IMR-90 (cell line): ENCODE data around the gene ADARB2. TPM values are rescaled to one million over a fixed set of nuclear protein-coding genes. Genes with fewer than 3 reads are reported as not detected.

Experiments used
- ATAC-seq: fragments of 200-7000 bp; cut with Tn5 transposase; 2 replicates; pipeline ENCODE4 v1.9.1; 2020; ENCODE audit warnings: low read depth, mild to moderate bottlenecking, moderate library complexity
- BruUV-seq: library from RNA; stranded (reverse); fragments of 400-500 nt; replicated peaks from 2 replicates; lab custom pipeline; 2021; lab: Mats Ljungman, UMichigan
- CTCF ChIA-PET: fragments of 300-600 bp; formaldehyde crosslinking; extraction: SDS; loops from one replicate; lab custom pipeline; 2021; ENCODE audit warnings: antibody characterized with exemption; lab: Yijun Ruan, JAX
- POLR2A ChIA-PET: fragments of 300-600 bp; sonication (Branson Sonifier 250); formaldehyde crosslinking; loops from one replicate; lab custom pipeline; 2022; ENCODE audit warnings: antibody characterized with exemption; ENCODE audit not compliant: unreplicated experiment; lab: Charles Lee
- DNase-seq: peaks from one replicate; pipeline ENCODE4 v3.0.0; 2013
- H2AFZ ChIP-seq: replicated peaks from 2 replicates; pipeline ENCODE3; 2013; ENCODE audit warnings: low read length, mild to moderate bottlenecking; ENCODE audit not compliant: poor library complexity
- H2AK5ac ChIP-seq: 2 replicates; pipeline ENCODE4 v1.6.1; 2013; ENCODE audit warnings: low read depth, low read length, inconsistent platforms
- H2AK9ac ChIP-seq: replicated peaks from 2 replicates; pipeline ENCODE3; 2013; ENCODE audit warnings: mild to moderate bottlenecking, low read depth, low read length, moderate library complexity; ENCODE audit not compliant: poor library complexity
- H2BK120ac ChIP-seq: 2 replicates; pipeline ENCODE4 v1.6.1; 2013; ENCODE audit warnings: low read depth, low read length, inconsistent platforms
- H2BK15ac ChIP-seq: 3 replicates; pipeline ENCODE4 v1.6.1; 2013; ENCODE audit warnings: low read depth, low read length, inconsistent platforms
- H2BK20ac ChIP-seq: 2 replicates; pipeline ENCODE4 v1.6.1; 2013; ENCODE audit warnings: low read depth, mild to moderate bottlenecking, inconsistent platforms, low read length, moderate library complexity
- H2BK5ac ChIP-seq: 2 replicates; pipeline ENCODE4 v1.6.1; 2013; ENCODE audit warnings: mild to moderate bottlenecking, low read depth, low read length, inconsistent platforms; ENCODE audit not compliant: poor library complexity, severe bottlenecking
- H3K14ac ChIP-seq: replicated peaks from 2 replicates; pipeline ENCODE4 v1.6.1; 2013; ENCODE audit warnings: low read depth, low read length, inconsistent platforms
- H3K18ac ChIP-seq: 2 replicates; pipeline ENCODE4 v1.6.1; 2013; ENCODE audit warnings: low read depth, low read length, control low read depth
- H3K23ac ChIP-seq: 2 replicates; pipeline ENCODE4 v1.6.1; 2013; ENCODE audit warnings: low read depth, low read length, inconsistent platforms
- H3K27ac ChIP-seq: 2 replicates; pipeline ENCODE4 v1.5.1; 2013; ENCODE audit warnings: mild to moderate bottlenecking, control low read depth, low read length; ENCODE audit not compliant: insufficient read depth
- H3K27me3 ChIP-seq: 2 replicates; pipeline ENCODE4 v1.6.1; 2013; ENCODE audit warnings: low read length; ENCODE audit not compliant: control insufficient read depth, insufficient read depth
- H3K36me3 ChIP-seq: 2 replicates; pipeline ENCODE4 v1.6.1; 2013; ENCODE audit warnings: low read length, mixed read lengths; ENCODE audit not compliant: control insufficient read depth, insufficient read depth
- H3K4ac ChIP-seq: 2 replicates; pipeline ENCODE4 v1.6.1; 2013; ENCODE audit warnings: low read depth, low read length, inconsistent platforms
- H3K4me1 ChIP-seq: 2 replicates; pipeline ENCODE4 v1.6.1; 2013; ENCODE audit warnings: low read length, mixed read lengths; ENCODE audit not compliant: control insufficient read depth, insufficient read depth
- H3K4me2 ChIP-seq: 2 replicates; pipeline ENCODE4 v1.6.1; 2013; ENCODE audit warnings: low read depth, mild to moderate bottlenecking, control low read depth, low read length, moderate library complexity
- H3K4me3 ChIP-seq: 2 replicates; pipeline ENCODE4 v1.5.1; 2013; ENCODE audit warnings: low read depth, mild to moderate bottlenecking, control low read depth, low read length, moderate library complexity; ENCODE audit not compliant: insufficient read depth
- H3K56ac ChIP-seq: 2 replicates; pipeline ENCODE4 v1.6.1; 2013; ENCODE audit warnings: low read length, inconsistent platforms; ENCODE audit not compliant: insufficient read depth; ENCODE audit errors: extremely low read depth
- H3K79me1 ChIP-seq, 2 experiments: 2 replicates each; pipeline ENCODE4 v1.6.1; 2013; ENCODE audit warnings: low read length in 2 of 2, inconsistent platforms in 1 of 2, low read depth in 1 of 2
- H3K9ac ChIP-seq: 2 replicates; pipeline ENCODE4 v1.6.1; 2013; ENCODE audit warnings: low read depth, low read length, control low read depth
- H3K9me1 ChIP-seq: 2 replicates; pipeline ENCODE4 v1.6.1; 2013; ENCODE audit warnings: low read length, inconsistent platforms; ENCODE audit not compliant: insufficient read depth
- H3K9me3 ChIP-seq: 2 replicates; pipeline ENCODE4 v1.6.1; 2013; ENCODE audit warnings: low read length; ENCODE audit not compliant: control insufficient read depth, insufficient read depth
- H4K20me1 ChIP-seq: 2 replicates; pipeline ENCODE4 v1.6.1; 2013; ENCODE audit warnings: low read length, inconsistent platforms; ENCODE audit not compliant: insufficient read depth
- H4K5ac ChIP-seq: 2 replicates; pipeline ENCODE4 v1.6.1; 2013; ENCODE audit warnings: mild to moderate bottlenecking, low read depth, low read length, control low read depth
- H4K8ac ChIP-seq, 2 experiments: 2 replicates each; pipeline ENCODE4 v1.6.1; 2013; ENCODE audit warnings: low read depth in 2 of 2, low read length in 2 of 2, control low read depth in 1 of 2, inconsistent platforms in 1 of 2
- H4K91ac ChIP-seq: 2 replicates; pipeline ENCODE4 v1.6.1; 2013; ENCODE audit warnings: low read depth, low read length, inconsistent platforms; ENCODE audit not compliant: insufficient read depth
- CEBPB ChIP-seq: IDR thresholded peaks from 2 replicates; pipeline ENCODE4 v1.6.1; 2012; ENCODE audit warnings: low read depth, low read length, improper control_type of control experiment
- CHD1 ChIP-seq: IDR thresholded peaks from 2 replicates; pipeline ENCODE4 v1.6.1; 2012; ENCODE audit warnings: low read depth, low read length, improper control_type of control experiment
- FOS ChIP-seq: fragments of 150-350 bp; IDR thresholded peaks from 2 replicates; pipeline ENCODE4 v1.6.1; 2016; ENCODE audit warnings: low read depth, low read length
- MAFK ChIP-seq: IDR thresholded peaks from 2 replicates; pipeline ENCODE4 v1.6.1; 2012; ENCODE audit warnings: low read depth, low read length, improper control_type of control experiment
- MAZ ChIP-seq: IDR thresholded peaks from 2 replicates; pipeline ENCODE4 v1.6.1; 2012; ENCODE audit warnings: low read depth, mild to moderate bottlenecking, low read length, improper control_type of control experiment, moderate library complexity, borderline replicate concordance
- MXI1 ChIP-seq: IDR thresholded peaks from 2 replicates; pipeline ENCODE4 v1.6.1; 2012; ENCODE audit warnings: low read depth, mild to moderate bottlenecking, low read length, moderate library complexity, borderline replicate concordance
- NFE2L2 ChIP-seq: fragments of 150-350 bp; IDR thresholded peaks from 2 replicates; pipeline ENCODE4 v1.6.1; 2016; ENCODE audit warnings: low read depth, mild to moderate bottlenecking, low read length
- POLR2A ChIP-seq: IDR thresholded peaks from 2 replicates; pipeline ENCODE4 v1.6.1; 2012; ENCODE audit warnings: mild to moderate bottlenecking, low read depth, low read length
- RAD21 ChIP-seq: IDR thresholded peaks from 2 replicates; pipeline ENCODE4 v1.6.1; 2012; ENCODE audit warnings: low read length, improper control_type of control experiment
- RCOR1 ChIP-seq: IDR thresholded peaks from 2 replicates; pipeline ENCODE4 v1.6.1; 2012; ENCODE audit warnings: mild to moderate bottlenecking, low read length, improper control_type of control experiment; ENCODE audit not compliant: insufficient replicate concordance
- RFX5 ChIP-seq: IDR thresholded peaks from 2 replicates; pipeline ENCODE4 v1.8.0; 2012; ENCODE audit warnings: low read depth, mild to moderate bottlenecking, low read length, moderate library complexity
- SMC3 ChIP-seq: fragments of 150-350 bp; IDR thresholded peaks from 2 replicates; pipeline ENCODE4 v1.6.1; 2016; ENCODE audit warnings: low read depth, mild to moderate bottlenecking, antibody characterized with exemption, low read length, moderate library complexity
- WGBS, 2 experiments: methylation state at CpG; one replicate each; pipeline versions ENCODE4 v1.1.5 to v1.1.7; 2013; ENCODE audit warnings: missing lambda C conversion rate in 2 of 2; ENCODE audit not compliant: insufficient read length in 1 of 2; ENCODE audit errors: extremely low coverage in 2 of 2; 5-methylcytosine and 5-hydroxymethylcytosine counted together
- dilution Hi-C: fragments of 300-500 bp; cut with HindIII; formaldehyde crosslinking; loops from one replicate; pipeline ENCODE4 v1.14.3; 2018; ENCODE audit warnings: low sequenced_read_pairs; ENCODE audit not compliant: unreplicated experiment
- in situ Hi-C: fragments of 300-500 bp; cut with MboI; formaldehyde crosslinking; loops from 3 replicates; pipeline ENCODE4 v1.14.3; 2019; ENCODE audit warnings: low sequenced_read_pairs, inconsistent platforms, mixed read lengths
- intact Hi-C: fragments of 100-400 bp; cut with micrococcal nuclease; formaldehyde crosslinking; loops from 2 replicates; pipeline ENCODE4 v1.10.0; 2022
- polyA plus RNA-seq, 3 experiments: library from polyadenylated mRNA; depleted of rRNA; stranded (reverse); fragments of >200 nt; gene quantifications; 2 replicates each; pipeline ENCODE4 v1.2.3, GENCODE V29; 2012; ENCODE audit warnings: low replicate concordance in 1 of 3
- total RNA-seq: library from RNA; depleted of rRNA; stranded (reverse); fragments of >200 nt; gene quantifications from 2 replicates; pipeline ENCODE4 v1.2.3, GENCODE V29; 2012
- TF ChIP-seq, protein P1 (sequence below): fragments of 150-350 bp; IDR thresholded peaks from 2 replicates; pipeline ENCODE4 v1.6.1; 2017; ENCODE audit warnings: mild to moderate bottlenecking, antibody characterized with exemption, low read length, low read depth
- TF ChIP-seq, protein P2 (sequence below): conservative IDR thresholded peaks from 2 replicates; pipeline ENCODE4 v1.5.1; 2012; ENCODE audit warnings: mild to moderate bottlenecking, low read depth, low read length, improper control_type of control experiment
- TF ChIP-seq, protein P3 (sequence below): fragments of 150-350 bp; IDR thresholded peaks from 2 replicates; pipeline ENCODE4 v1.6.1; 2016; ENCODE audit warnings: low read depth, mild to moderate bottlenecking, low read length, moderate library complexity, borderline replicate concordance

The ADARB2 gene
- total and polyA plus RNA-seq, 2 of the 4 experiments (the other 2 are of a cell fraction): not detected

DNA sequence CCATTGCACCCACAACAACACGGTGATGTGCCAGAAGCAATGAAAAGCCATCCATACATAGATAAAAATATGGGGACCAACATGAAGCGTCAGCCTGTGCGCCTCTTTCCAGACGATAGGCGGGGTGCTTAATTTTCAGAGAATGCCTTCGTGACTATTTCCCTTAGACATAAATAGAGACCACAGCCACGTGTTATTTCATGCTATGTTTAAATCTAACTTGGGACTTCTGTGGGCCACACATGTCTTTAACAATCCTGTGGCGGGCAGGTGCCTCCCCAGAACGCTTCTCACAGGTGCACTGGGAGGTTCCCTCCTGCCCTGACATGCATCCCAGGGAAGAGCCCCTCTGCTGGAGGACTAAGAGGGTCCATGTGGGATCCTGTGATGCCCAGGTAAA lies 259.7 kb downstream of the ADARB2 start:
- Histone ChIP-seq H3K9me3 (peaks cover 44% of the 10 kb centered on the region), H2BK120ac (no peak overlapping the region), H3K4me1 (no peaks in the 10 kb centered on the region), H4K8ac (no peak overlapping the region), H3K4ac (no peak overlapping the region), H3K18ac (no peak overlapping the region), H4K20me1 (no peaks in the 10 kb centered on the region), H3K36me3 (no peaks in the 10 kb centered on the region), H2AK5ac (no peak overlapping the region), H3K79me1 (no peaks in the 10 kb centered on the region), H3K9ac (no peak overlapping the region), H3K4me2 (no peak overlapping the region), H2BK15ac (no peak overlapping the region), H4K5ac (no peak overlapping the region), H2AFZ (no peak overlapping the region), H2BK20ac (no peak overlapping the region), H3K9me1 (no peaks in the 10 kb centered on the region), H3K27me3 (no peaks in the 10 kb centered on the region), H2BK5ac (no peak overlapping the region), H3K4me3 (no peak overlapping the region), H4K91ac (no peak overlapping the region), H2AK9ac (no peak overlapping the region), H3K56ac (no peak overlapping the region), H3K27ac (no peak overlapping the region), H3K14ac (no peak overlapping the region), H3K23ac (no peak overlapping the region)
- ChIA-PET CTCF (no interaction called here), POLR2A (no interaction called here)
- DNase-seq (no peak), ATAC-seq (no peak)
- in situ Hi-C loops (no loop called here), dilution Hi-C loops (no loop called here), intact Hi-C loops (no loop called here)
- TF ChIP-seq POLR2A (no peak), MXI1 (no peak), CEBPB (no peak), RAD21 (no peak), RCOR1 (no peak), FOS (no peak), MAFK (no peak), SMC3 (no peak), RFX5 (no peak), NFE2L2 (no peak), CHD1 (no peak), MAZ (no peak)
- TF ChIP-seq, protein P1, sequence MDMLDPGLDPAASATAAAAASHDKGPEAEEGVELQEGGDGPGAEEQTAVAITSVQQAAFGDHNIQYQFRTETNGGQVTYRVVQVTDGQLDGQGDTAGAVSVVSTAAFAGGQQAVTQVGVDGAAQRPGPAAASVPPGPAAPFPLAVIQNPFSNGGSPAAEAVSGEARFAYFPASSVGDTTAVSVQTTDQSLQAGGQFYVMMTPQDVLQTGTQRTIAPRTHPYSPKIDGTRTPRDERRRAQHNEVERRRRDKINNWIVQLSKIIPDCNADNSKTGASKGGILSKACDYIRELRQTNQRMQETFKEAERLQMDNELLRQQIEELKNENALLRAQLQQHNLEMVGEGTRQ: no peak
- TF ChIP-seq, protein P2, sequence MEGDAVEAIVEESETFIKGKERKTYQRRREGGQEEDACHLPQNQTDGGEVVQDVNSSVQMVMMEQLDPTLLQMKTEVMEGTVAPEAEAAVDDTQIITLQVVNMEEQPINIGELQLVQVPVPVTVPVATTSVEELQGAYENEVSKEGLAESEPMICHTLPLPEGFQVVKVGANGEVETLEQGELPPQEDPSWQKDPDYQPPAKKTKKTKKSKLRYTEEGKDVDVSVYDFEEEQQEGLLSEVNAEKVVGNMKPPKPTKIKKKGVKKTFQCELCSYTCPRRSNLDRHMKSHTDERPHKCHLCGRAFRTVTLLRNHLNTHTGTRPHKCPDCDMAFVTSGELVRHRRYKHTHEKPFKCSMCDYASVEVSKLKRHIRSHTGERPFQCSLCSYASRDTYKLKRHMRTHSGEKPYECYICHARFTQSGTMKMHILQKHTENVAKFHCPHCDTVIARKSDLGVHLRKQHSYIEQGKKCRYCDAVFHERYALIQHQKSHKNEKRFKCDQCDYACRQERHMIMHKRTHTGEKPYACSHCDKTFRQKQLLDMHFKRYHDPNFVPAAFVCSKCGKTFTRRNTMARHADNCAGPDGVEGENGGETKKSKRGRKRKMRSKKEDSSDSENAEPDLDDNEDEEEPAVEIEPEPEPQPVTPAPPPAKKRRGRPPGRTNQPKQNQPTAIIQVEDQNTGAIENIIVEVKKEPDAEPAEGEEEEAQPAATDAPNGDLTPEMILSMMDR: no peak
- TF ChIP-seq, protein P3, sequence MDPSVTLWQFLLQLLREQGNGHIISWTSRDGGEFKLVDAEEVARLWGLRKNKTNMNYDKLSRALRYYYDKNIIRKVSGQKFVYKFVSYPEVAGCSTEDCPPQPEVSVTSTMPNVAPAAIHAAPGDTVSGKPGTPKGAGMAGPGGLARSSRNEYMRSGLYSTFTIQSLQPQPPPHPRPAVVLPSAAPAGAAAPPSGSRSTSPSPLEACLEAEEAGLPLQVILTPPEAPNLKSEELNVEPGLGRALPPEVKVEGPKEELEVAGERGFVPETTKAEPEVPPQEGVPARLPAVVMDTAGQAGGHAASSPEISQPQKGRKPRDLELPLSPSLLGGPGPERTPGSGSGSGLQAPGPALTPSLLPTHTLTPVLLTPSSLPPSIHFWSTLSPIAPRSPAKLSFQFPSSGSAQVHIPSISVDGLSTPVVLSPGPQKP: no peak
- BruUV-seq: no TSS peak
- WGBS, 2 experiments: no CpG with 5 or more reads among the region's 9 CpGs
